HG03095 (cell line): ENCODE data around the gene KRT34.
"Not testable (repeated sequence)": the region's sequence is repeated elsewhere in the genome, so short reads cannot be mapped to it uniquely, and the experiment has no call there.

Source experiments
- ATAC-seq: cut with Tn5 transposase; IDR thresholded peaks from one replicate; pipeline ENCODE4 v1.9.1; 2021; ENCODE audit warnings: moderate library complexity; ENCODE audit not compliant: unreplicated experiment

The KRT34 gene

DNA sequence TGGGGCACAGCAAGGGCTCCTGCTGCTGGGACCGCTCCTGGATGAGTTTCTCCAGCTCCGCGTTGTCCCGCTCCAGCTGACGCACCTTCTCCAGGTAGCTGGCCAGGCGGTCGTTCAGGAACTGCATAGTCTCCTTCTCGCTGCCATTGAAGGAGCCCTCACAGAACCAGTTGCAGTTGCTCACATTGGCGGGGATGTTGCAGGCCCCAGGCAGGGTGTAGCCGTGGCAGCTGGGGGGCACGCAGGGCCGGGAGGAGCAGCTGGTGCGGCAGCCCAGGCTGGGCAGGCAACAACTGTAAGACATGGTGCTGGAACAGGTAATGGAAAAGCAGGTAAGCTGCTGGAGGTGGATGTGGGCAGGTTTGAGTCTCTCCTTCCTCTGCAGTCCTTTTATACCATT lies at the start of gene KRT34:
Gene KRT34, minus strand, starts transcription at position 364 of the 400 bp plus-strand sequence. Its CDS starts 60 bp downstream, at position 304.
- not testable (repeated sequence) for ATAC-seq

DNA sequence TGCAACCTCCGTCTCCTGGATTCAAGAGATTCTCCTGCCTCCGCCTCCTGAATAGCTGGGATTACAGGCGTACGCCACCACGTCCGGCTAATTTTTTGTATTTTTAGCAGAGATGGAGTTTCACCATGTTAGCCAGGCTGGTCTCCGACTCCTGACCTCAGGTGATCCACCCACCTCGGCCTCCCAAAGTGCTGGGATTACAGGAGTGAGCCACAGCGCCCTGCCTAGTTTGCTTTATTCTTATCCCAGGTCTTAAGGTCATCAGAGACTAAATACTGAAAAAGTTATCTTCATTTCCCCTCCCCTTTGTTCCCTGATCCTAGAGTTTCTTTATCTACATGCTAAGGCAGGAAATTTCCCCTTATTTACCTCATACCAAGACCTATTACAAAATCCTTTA lies 48.3 kb upstream of the KRT34 start:
- ATAC-seq: not testable (repeated sequence)

DNA sequence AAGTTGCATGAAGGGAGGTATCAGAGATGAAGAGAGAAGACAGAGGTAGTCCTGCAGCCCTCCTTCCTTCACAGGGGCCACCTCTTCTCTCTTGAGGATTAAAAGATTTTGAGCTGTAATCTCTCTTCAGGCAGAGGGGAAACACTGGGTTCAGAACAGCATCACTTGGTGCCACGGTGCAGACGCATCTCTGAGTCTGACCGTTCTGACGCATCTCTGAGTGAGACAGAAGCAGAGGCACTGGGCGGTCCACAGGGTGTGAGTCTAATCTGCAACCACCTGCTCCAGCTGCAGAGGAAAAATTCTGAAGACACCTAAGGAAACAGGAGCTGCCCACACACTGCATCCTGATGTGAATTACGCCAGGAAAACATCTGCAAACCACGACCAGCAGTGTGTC lies 47.6 kb upstream of the KRT34 start:
- ATAC-seq: no peak

DNA sequence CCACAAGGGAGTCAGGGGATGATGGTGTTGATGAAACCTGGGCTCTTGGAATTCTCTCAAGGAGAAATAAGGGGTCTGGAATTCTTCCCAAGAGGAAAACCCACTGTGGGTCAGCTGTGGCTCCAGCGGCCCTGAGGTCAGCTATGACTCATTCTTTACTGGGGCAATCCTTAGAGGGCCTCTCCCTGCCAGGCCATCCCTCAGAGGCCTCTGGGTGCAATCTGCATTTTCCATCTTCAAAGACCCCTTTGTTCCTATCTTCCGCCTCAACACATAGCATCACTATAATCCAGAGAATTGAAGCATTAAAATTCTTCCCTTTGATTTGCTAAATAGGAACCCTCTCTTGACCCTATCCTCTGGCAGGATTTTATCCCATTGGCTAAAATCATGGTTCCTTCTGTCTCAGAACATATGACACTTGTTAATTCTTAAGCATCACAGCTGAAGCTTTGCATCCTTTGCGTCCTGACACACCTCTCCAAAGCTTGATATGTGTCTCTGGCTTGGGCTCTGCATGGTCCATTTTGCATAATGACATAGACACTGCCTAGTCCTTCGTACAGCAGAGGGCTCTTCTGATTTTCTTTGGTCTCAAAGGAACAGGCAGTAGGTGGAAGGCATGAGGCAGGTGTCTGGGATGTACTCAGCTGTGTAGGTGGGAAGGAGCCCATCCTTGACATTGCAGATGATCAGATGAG lies 46.6 kb upstream of the KRT34 start:
- no peak for ATAC-seq

DNA sequence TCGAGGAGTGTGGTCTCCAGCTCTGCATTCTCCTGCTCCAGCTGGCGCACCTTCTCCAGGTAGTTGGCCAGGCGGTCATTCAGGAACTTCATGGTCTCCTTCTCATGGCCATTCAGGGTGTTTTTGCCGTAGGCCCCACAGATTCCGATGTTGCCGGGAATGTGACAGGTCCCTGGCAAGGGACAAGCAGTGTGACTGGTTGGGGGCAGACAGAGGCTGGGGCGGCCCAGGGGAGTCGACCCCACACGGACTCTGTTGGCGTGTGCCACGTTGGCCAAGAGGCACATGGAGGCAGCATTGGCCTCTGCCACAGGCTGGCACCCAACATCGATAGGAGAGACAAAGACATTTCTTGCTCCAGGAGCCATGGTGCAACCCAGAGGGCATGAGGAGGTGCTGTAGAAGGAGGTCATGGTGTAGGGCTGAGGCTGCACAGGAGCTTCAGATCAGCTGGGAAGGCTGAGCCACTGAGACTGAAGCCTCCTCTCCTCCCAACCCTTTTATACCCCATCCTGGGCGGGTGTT lies 42.1 kb upstream of the KRT34 start, which contains the start of gene KRT37:
Gene KRT37, minus strand, starts transcription at position 475 of the 525 bp plus-strand sequence. Its CDS starts 62 bp downstream, at position 413.
- no peak for ATAC-seq

DNA sequence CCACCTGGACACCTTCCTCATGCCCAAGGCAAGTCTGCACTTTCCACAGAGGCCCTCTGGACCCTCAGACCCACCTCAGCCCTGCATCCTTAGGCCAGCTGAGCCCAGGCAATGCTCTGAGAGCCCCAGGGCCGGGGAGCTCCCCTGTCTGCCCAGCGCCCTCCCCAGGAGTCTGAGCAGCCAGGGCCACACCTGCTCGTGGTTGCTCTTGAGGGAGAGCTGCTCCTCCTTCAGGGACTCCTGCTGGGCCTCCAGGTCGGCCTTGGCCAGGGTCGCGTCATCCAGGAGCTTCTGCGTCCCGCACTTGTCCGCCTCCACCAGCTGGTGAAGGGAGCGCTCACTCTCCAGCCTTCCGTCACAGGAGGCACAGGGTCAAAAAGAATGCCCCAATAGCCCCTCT lies 40.5 kb upstream of the KRT34 start:
- ATAC-seq: not testable (repeated sequence)

DNA sequence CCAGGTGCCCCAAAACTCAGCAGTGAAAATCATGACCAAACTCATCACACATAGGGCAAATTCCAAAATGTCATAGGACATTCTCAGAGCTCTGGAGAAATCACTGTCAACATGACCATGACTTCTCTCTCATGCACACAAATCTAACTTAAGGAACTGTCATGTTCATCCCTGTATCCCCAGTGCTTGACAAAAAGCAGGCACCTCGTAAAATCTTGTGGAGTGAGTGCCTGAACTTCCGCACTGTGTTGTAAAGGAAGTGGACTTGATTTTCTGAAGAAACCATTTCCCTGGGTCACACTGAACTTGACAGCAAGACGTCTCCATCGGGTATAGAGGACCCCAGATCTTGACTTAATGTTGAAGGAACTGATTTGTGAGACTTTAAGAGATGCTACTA lies 39.5 kb upstream of the KRT34 start:
- ATAC-seq: no peak

DNA sequence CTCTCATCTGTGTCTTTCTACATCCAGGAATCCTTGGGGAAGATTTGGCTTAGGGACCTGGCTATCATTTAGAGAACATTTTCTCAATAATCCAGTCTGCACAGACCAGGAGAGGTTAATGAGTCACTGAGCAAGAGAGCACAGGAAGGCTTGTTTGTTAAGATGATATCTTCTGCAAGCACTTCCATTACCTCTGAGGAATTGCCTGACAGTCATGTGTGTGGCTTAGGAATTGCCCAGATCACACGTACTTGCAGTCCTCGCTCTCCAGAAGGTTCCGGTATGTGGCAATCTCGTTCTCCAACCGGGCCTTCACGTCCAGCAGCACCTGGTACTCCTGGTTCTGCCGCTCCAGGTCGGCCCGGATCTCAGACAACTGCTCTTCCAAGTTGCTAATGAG lies 39.0 kb upstream of the KRT34 start:
- no peak for ATAC-seq

DNA sequence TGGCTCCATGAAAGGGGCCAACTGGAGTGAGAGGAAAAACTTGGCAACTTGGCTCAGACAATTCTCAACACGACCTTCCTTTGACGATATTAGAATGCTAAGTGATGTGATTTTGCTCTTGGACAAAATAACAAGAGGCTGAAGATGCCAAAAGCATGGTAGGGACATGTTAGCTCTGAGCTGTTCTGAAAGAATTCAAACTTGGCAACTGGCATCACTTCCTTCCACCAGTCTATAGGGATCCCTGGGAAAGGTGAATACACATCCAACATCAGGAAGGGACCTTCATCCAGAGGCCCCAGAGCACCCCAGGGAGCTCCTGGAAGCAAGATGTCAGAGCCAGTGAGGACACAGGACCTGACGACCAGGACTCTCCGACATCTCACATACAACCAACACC lies 38.0 kb upstream of the KRT34 start:
- no peak for ATAC-seq

DNA sequence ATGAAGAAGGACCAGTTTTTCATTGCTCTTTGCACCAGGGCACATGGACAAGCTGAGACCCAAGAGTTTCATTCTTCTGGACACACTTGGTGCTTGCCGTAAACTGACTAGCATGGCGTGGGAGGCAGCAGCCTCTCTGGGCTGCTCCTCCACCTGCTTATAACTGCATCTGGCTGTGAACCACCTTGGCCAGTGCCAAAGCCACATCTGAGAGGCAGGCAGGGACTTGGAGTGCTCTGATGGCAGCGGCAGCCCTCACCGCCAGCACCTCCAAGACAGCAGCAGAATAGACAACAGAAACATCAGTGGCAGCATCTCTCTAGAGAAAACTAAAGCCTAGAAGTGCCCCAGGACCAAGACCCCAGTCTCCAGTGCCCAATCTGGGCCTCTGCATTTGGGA lies 37.6 kb upstream of the KRT34 start:
- ATAC-seq: no peak

DNA sequence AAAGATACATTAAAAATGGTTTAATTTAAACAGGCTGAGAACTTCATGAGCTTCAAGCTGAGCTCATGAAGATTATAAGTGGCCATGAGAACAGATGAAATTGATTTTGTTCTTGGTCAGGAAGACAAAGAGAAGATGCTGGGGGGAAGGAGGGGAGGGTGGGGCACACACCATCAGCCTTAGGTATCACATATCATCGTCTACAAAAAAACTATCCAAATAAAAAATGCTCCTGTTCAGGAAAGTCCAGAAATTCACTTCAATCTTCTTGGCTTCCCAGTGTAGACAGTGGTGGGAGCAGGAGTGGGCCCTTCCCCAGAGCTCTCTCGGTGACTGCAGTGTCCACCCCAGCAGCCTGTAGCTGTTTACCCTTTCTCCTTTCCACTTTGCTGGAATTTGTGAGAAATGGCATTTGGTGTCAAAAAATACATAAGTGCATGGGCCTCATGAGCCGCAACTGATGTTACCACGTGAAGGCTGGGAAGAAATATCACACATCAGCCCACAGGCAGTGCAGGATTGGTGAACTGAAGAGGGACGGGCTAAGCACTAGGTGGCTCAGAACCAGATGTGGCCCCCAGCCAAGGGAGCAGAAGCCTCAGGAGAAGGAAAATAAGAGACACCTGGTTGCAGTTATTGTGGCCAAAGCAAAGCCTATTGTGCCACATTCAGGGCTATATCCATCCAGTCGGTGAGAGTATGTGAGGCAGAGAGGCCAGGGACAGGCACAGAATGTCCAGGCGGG lies 36.2 kb upstream of the KRT34 start:
- no peak for ATAC-seq

DNA sequence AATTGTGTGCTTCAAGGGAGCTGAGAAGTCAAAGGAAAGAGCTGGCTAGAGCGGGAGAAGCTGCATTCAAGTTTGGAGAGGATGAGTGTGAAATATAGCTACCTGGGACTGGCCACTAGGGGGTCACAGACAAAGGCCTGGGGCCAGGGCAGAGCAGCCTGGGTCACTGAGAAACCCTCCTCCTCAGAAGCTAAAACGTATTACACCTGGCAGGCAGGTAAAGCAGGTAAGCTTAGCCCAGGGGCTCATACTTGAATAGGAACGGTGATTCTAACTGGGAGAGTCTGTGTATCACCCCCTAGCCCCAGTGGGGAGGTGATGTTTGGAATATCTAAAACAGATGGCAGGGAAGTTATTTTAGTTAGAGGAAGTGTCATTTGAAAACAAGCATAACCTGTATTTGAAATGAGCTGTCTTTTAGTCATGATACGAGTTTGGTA lies 35.5 kb upstream of the KRT34 start:
- ATAC-seq: no peak

DNA sequence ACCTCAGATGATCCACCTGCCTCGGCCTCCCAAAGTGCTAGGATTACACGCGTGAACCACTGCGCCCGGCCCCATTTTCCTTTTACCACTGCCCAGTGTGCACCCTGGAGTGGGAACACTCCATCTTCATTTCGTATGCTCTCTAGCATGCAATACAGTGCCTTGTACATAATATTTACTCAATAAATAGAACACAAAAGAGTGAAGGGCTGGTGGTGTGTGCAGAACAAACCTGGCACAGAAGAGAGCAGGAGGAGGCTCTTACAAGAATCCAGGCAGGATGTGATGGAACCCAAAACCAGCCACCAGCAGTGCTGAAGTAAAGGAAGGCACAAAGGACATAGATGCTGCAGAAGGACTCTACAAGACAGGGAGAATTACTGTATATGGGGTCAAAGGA lies 35.0 kb upstream of the KRT34 start:
- ATAC-seq: no peak

DNA sequence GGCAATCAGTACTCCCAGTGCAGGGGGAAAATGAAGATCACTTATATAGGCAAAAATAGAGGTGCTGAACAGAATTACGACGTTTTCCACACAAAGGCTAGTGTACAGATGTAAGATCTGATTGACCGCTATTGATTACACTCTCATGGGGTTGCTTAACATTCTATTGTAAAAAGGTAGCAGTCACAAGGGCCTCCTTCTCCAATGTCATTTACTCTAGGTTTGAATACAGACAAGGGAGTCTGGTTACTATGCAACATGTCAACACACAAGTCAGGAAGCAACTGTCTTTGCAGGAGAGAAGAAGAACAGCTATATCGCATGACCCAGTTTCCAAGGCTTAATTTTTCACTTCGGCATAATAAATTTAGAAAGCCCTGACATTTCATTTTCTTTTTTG lies 34.4 kb upstream of the KRT34 start:
- no peak for ATAC-seq

DNA sequence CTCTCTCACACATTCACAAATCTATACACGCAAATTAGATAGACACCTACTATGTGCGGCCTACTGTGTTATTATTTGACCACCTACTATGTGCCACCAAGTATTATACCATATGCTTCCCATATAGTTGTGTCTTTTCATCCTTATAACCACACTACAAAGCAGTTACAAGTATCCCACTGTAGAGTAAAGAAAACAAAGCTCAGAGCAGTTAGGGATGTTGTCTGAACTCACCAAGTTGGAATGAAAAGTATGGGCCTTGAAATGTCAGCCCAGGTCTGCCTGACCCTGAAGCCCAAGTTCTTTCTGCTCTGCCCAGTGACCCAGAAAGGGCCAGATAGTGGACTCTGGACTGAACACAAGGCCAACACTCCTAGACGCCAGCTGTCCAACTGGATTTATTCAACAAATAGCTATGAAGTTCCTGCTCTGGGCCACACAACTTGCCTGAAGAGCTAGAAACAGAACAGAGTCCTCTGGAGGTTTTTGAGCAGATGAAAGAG lies 33.8 kb upstream of the KRT34 start:
- no peak for ATAC-seq

DNA sequence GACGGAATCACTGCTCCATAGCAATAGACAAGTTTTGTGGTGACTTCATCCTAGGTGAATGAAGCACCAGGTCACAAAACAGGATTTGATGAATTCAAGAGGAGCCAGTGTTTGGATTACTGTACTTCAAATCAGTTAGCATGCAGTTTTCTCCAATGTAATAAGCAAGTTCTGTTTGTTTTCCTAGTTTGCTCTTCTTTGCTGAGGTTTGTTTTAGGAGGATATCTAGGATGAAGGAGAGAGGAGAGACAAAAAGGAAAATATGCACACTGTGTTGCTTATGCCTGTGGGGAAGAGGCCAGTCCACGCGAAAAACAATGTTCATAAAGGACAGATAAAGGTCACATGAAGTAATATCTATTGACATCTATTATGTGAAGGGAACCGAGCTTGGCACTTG lies 33.3 kb upstream of the KRT34 start:
- ATAC-seq: no peak

DNA sequence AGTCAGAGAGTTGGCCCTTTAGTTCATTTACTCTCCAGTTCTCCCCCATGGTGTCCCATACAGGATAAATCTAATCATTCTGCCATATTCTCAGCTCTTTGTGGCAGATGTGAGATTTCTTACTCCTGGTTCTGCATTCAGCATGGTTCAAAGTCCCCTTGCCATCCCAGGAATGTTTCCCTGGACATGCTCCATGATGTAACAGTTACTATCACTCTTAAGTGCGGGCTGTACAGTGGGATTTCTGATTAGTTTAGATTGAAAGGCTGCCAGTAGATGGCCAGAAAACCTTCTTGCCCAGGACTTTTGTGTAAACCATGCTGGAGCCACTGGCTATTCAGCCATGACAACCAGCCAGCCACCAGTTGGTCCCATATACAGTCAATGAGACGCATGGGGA lies 31.9 kb upstream of the KRT34 start:
- no peak for ATAC-seq

DNA sequence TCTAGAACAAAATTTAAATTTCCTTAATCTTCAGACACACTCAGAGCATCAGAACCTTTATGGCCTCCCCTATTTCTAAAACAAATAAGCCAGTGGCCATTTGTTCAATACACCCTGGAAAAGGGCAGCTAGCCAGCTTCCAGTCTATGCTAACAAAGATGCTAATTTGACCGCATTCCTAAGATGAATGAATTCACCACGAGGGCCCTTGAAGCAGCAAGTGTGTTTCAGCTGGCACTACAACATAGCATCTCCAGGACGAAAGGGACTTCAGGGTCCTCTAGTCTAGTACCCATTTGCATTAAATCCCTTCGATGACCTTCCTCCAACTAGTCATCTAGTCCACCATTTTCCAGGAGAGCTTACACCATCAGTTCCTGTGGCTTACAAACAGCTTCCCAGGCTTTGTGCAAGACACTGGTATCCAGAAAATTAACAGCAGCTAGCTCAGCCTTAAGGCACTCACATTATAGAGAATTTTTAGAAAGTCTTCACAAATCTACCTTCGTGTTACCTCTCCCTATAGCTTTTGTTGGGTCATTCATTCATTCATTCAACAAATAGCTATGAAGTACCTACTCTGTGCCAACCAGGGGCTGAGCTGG lies 31.3 kb upstream of the KRT34 start:
- ATAC-seq: no peak

DNA sequence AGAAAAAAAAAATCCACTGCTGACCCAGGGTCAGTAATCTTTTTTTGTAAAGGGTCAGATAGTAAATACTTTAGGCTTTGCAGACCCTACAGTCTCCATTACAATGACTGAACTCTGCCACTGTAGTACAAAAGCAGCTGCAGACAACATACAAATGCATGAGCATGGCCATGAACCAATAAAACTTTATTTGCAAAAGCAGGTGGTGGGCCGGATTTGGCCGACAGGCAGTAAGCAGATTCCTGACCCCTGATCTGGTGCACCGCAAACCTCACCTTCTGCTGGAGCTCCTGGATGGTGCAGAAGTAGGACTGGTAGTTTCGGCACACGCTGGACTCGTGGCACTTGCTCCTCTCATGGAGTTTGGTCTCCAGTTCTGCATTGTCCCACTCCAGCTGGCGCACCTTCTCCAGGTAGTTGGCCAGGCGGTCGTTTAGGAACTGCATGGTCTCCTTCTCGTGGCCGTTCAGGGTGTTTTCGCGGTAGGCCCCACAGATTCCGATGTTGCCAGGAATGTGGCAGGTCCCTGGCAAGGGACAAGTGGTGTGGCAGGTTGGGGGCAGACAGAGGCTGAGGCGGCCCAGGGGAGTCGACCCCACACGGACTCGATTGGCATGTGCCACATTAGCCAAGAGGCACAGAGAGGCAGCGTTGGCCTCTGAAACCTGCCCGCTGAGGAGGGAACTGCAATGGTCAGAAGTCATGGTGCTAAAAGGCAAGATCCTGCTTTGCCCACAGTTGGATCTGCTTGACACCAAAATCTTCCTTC lies 29.1 kb upstream of the KRT34 start:
- no peak for ATAC-seq

DNA sequence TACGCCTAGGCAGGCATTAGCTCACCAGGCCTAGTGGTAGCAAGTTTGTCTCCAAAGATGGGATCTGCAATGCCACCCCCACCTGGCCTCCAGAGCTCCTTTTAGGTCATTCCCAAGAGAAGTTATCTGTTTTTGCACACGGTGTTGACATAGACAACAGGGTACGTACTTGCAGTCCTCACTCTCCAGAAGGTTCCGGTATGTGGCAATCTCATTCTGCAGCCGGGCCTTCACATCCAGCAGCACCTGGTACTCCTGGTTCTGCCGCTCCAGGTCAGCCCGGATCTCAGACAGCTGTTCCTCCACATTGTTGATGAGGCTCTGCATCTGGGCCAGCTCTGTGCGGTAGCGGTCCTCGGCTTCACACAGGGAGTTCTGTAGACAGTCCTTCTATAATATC lies 25.1 kb upstream of the KRT34 start:
- ATAC-seq: no peak

DNA sequence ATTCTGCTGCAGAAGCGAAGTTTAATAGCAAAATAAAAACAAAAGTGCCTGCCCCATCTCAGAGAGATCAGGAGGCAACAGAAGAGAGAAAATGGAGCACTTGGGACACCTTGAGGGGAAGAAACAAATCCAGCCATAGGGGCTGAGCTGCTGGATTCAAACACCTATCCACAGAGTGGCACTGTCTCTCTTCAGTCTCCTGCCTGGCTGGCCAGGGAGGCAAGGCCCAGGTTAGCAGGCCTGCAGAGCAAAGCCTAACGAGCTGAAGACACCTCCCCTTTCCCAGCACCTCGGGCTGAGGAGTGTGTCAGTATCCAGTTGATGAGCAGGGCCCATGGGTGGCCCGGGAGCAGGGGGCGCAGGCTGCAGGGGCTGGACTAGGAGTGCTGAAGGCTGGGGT lies 24.1 kb upstream of the KRT34 start:
- ATAC-seq: no peak
